Astrocyte of the spinal cord (primary cell): ENCODE measurements around the gene TFCP2L1.
"Not testable (repeated sequence)": the region's sequence is repeated elsewhere in the genome, so short reads cannot be mapped to it uniquely, and the experiment has no call there.

Experiments used
- DNase-seq: peaks from one replicate; pipeline ENCODE4 v3.0.0; 2011; ENCODE audit warnings: low read depth, low spot score
- H3K4me3 ChIP-seq: 2 replicates; pipeline ENCODE4 v1.5.1; 2011; ENCODE audit warnings: low read depth, mild to moderate bottlenecking, low read length, moderate library complexity
- CTCF ChIP-seq: IDR thresholded peaks from 2 replicates; pipeline ENCODE4 v1.5.1; 2012; ENCODE audit warnings: low read depth, mild to moderate bottlenecking, low read length, inconsistent platforms
- in situ Hi-C: cut with HindIII; loops from 2 replicates; pipeline ENCODE4 v1.10.0; 2017; ENCODE audit warnings: low sequenced_read_pairs

The TFCP2L1 gene

GRCh38 chr2:121284463-121285449, at the start of gene TFCP2L1:
Gene TFCP2L1 (minus strand): TSS chr2:121285202. CDS start chr2:121285109, 93 bp downstream.
- in situ Hi-C loops: no loop called here
- no peak for DNase-seq
- no peak within 1 kb of the TSS for H3K4me3 ChIP-seq
- no peak for TF ChIP-seq CTCF

- in situ Hi-C loops: no loop called here
- TF ChIP-seq CTCF: no peak
- no peak for DNase-seq
- no peak overlapping the region for H3K4me3 ChIP-seq
Observed at GRCh38 chr2:121333834-121334558, 49.0 kb upstream of the TFCP2L1 start.

GRCh38 chr2:121333231-121333630, 48.2 kb upstream of the TFCP2L1 start:
- no peak for TF ChIP-seq CTCF
- DNase-seq: no peak
- H3K4me3 ChIP-seq: no peak overlapping the region
- in situ Hi-C loops: no loop called here

- in situ Hi-C loops: not testable (repeated sequence)
Observed at GRCh38 chr2:121331324-121331723, 46.3 kb upstream of the TFCP2L1 start.

GRCh38 chr2:121330921-121331320, 45.9 kb upstream of the TFCP2L1 start:
- no peak for DNase-seq
- in situ Hi-C loops: no loop called here
- no peak for TF ChIP-seq CTCF
- H3K4me3 ChIP-seq: no peak overlapping the region

More at GRCh38 chr2:121331324-121331723, 46.3 kb upstream of the TFCP2L1 start:
- not testable (repeated sequence) for DNase-seq, H3K4me3 ChIP-seq

- DNase-seq: no peak
- no peak for TF ChIP-seq CTCF
- in situ Hi-C loops: no loop called here
- no peak overlapping the region for H3K4me3 ChIP-seq
Observed at GRCh38 chr2:121329786-121330185, 44.8 kb upstream of the TFCP2L1 start.
